Nephron progenitor cell (in vitro differentiated cells): Measurements from ENCODE around the gene RALB.

Experiments used
- DNase-seq: peaks from one replicate; pipeline ENCODE4 v3.0.0; 2021
- H3K27ac Mint-ChIP-seq: 2 replicates; pipeline ENCODE4 v1.8.0; 2021; ENCODE audit warnings: mild to moderate bottlenecking, moderate library complexity, mixed read lengths
- H3K27me3 Mint-ChIP-seq: 2 replicates; pipeline ENCODE4 v1.8.0; 2021; ENCODE audit warnings: mild to moderate bottlenecking, low read depth, mixed read lengths; ENCODE audit not compliant: poor library complexity
- H3K36me3 Mint-ChIP-seq: 2 replicates; pipeline ENCODE4 v1.8.0; 2021; ENCODE audit warnings: low read depth, mixed read lengths
- H3K4me1 Mint-ChIP-seq: 2 replicates; pipeline ENCODE4 v1.8.0; 2021; ENCODE audit warnings: mixed read lengths
- H3K4me3 Mint-ChIP-seq: 2 replicates; pipeline ENCODE4 v1.8.0; 2021; ENCODE audit warnings: mild to moderate bottlenecking, moderate library complexity, mixed read lengths
- H3K9me3 Mint-ChIP-seq: 2 replicates; pipeline ENCODE4 v1.8.0; 2021; ENCODE audit warnings: mild to moderate bottlenecking, moderate library complexity, mixed read lengths
- CTCF ChIP-seq: fragments of 200-600 bp; sonication (generic); IDR thresholded peaks from 2 replicates; pipeline ENCODE4 v1.5.0; 2021; ENCODE audit warnings: antibody characterized with exemption

The RALB gene

GRCh38 chr2:120293096-120294007, 40.7 kb downstream of the RALB start:
- H3K36me3 Mint-ChIP-seq, result peaks cover 51% of the 10 kb centered on the region
- peaks cover 14% of the 10 kb centered on the region for H3K4me1 Mint-ChIP-seq
- H3K27ac Mint-ChIP-seq, result no peak overlapping the region
- peaks cover 7% of the 10 kb centered on the region for H3K27me3 Mint-ChIP-seq
- no peaks in the 10 kb centered on the region for H3K9me3 Mint-ChIP-seq
- H3K4me3 Mint-ChIP-seq, result no peak overlapping the region
- no peak for DNase-seq
- TF ChIP-seq CTCF, result no peak

DNA sequence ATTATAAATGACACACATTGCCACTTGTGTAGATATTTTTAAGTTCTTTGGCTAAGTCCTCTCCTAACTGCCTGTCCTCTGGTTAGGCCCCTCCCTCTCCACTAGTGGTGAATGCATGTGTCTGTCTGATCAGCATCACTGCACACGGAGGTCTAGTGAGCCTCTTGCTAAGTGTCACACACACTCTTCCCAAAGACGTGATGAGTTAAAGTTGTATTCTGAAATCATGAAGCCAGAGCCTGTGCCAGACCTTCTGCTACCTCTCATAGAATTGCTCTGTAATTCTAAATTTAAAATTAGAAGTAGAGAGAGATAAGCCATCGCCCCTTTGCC, 41.3 kb downstream of the RALB start:
- H3K36me3 Mint-ChIP-seq, result peaks cover 49% of the 10 kb centered on the region
- H3K4me1 Mint-ChIP-seq, result peaks cover 14% of the 10 kb centered on the region
- no peaks in the 10 kb centered on the region for H3K9me3 Mint-ChIP-seq
- H3K27ac Mint-ChIP-seq, result no peak overlapping the region
- no peak for DNase-seq
- H3K27me3 Mint-ChIP-seq, result peaks cover 7% of the 10 kb centered on the region
- H3K4me3 Mint-ChIP-seq, result no peak overlapping the region
- TF ChIP-seq CTCF, result no peak

GRCh38 chr2:120298173-120298835, 45.7 kb downstream of the RALB start:
- H3K27me3 Mint-ChIP-seq, result peaks cover 8% of the 10 kb centered on the region
- peaks cover 53% of the 10 kb centered on the region for H3K36me3 Mint-ChIP-seq
- no peaks in the 10 kb centered on the region for H3K9me3 Mint-ChIP-seq
- DNase-seq, result no peak
- TF ChIP-seq CTCF, result no peak
- peaks cover 8% of the 10 kb centered on the region for H3K4me1 Mint-ChIP-seq
- H3K4me3 Mint-ChIP-seq, result no peak overlapping the region
- H3K27ac Mint-ChIP-seq, result no peak overlapping the region

GRCh38 chr2:120299004-120299403, 46.4 kb downstream of the RALB start:
- no peaks in the 10 kb centered on the region for H3K9me3 Mint-ChIP-seq
- peaks cover 15% of the 10 kb centered on the region for H3K27me3 Mint-ChIP-seq
- no peak overlapping the region for H3K4me3 Mint-ChIP-seq
- peaks cover 2% of the 10 kb centered on the region for H3K4me1 Mint-ChIP-seq
- TF ChIP-seq CTCF, result no peak
- peaks cover 51% of the 10 kb centered on the region for H3K36me3 Mint-ChIP-seq
- no peak overlapping the region for H3K27ac Mint-ChIP-seq
- no peak for DNase-seq

DNA sequence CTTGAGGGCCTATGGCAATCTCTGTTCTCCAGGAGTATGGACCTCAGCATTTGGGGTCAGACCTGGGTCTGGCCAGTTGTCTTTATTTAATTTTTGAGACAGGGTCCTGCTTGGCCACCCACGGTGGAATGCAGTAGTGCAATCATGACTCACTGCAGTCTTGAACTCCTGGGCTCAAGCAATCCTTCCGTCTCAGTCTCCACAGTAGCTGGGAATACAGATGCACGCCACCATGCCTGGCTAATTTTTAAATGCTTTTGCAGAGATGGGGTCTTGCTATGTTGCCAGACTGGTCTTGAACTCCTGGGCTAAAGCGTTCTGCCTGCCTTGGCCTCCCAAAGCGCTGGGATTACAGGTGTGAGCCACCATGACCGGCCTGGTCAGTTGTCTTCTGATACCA, 46.9 kb downstream of the RALB start:
- no peak for TF ChIP-seq CTCF
- no peak for DNase-seq
- H3K4me1 Mint-ChIP-seq, result no peaks in the 10 kb centered on the region
- no peak overlapping the region for H3K27ac Mint-ChIP-seq
- H3K9me3 Mint-ChIP-seq, result no peaks in the 10 kb centered on the region
- H3K27me3 Mint-ChIP-seq, result peaks cover 16% of the 10 kb centered on the region
- H3K4me3 Mint-ChIP-seq, result no peak overlapping the region
- peaks cover 47% of the 10 kb centered on the region for H3K36me3 Mint-ChIP-seq
